ENCODE results near the gene DLG2.

DNA sequence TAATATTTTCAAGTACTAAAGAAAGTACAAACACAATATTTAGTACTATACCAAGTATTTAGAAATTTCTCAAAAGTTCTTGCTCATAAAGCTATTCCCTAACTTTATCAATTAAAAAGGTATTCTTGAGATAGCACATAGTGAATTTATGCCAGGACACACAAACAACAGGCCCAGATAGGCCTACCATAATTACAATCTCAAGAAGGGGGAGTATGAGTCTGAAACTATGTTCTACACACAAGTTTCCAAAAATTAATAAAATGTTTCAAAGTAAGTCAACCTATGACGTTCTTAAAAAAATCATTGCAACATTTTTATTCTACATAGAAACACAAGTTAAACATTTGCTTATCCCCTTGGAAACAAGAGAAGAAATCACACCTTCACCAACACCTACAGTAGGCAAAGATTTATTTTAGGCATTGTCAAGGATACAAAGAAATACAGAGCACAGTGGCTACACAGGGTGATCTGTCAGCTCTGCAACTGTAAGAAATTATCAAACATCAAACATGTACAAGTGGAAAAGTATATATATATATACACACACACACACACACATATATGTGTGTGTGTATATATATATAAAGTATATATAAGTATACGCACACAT, 1497.1 kb downstream of the DLG2 start:
- TF ChIP-seq CTCF (IDR thresholded peaks at IDR 0.05) = no peak
- TF ChIP-seq POLR2A (IDR thresholded peaks at IDR 0.05) = no peak
- TF ChIP-seq EP300 (IDR thresholded peaks at IDR 0.05) = no peak

Data from suprapubic skin (tissue), 3 donors.